Cardiac fibroblast (primary cell): ENCODE measurements around the gene ANXA2.

Experiments
- DNase-seq, 2 donors: peaks; one replicate each; pipeline versions ENCODE4 v3.0.0 to v3.0.0-alpha.2; 2010; ENCODE audit warnings: low read depth in 2 of 2
- H3K4me3 ChIP-seq, 2 donors: replicated peaks in 1 of 2; 1 replicate in 1 of 2; 2 replicates in 1 of 2; pipeline ENCODE4 v1.5.1; 2011; ENCODE audit warnings: low read depth in 2 of 2, low read length in 2 of 2, mild to moderate bottlenecking in 2 of 2, moderate library complexity in 1 of 2
- TF ChIP-seq, protein P1 (sequence below): IDR thresholded peaks from one replicate; pipeline ENCODE4 v1.5.1; 2011; ENCODE audit warnings: low read depth, mild to moderate bottlenecking, low read length, inconsistent platforms

ANXA2 gene

DNA sequence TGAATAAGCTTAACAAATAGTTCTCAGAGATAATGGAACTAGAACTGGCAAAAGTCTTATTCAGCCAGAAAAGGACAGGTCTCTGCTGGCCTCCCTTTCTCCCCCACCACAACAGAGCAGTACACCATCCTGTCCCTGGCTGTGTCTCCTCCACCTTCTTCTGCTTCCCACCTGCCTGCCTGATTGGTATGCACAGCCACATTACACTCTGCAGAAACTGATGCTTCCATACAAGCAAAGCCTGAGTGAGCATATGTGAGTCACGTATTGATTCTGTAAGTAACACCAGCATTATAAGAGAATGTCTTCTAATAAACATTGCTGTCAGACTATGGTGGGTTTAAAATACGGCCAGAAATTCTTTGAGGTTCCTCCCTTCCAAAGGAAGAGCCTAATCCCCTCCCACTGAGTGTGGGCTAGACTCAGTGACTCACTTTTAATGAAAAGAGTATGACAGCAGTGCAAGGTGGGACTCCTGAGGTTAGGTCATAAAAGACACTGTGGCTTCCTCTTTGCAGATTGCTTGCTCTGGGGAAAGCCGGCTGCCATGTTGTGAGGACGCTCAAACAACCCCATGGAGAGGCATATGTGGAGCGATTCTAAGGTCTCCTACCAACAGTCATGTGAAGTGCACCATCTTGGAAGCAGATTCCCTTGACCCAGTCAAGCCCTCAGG is 44.4 kb downstream of the ANXA2 start:
- TF ChIP-seq, protein P1, sequence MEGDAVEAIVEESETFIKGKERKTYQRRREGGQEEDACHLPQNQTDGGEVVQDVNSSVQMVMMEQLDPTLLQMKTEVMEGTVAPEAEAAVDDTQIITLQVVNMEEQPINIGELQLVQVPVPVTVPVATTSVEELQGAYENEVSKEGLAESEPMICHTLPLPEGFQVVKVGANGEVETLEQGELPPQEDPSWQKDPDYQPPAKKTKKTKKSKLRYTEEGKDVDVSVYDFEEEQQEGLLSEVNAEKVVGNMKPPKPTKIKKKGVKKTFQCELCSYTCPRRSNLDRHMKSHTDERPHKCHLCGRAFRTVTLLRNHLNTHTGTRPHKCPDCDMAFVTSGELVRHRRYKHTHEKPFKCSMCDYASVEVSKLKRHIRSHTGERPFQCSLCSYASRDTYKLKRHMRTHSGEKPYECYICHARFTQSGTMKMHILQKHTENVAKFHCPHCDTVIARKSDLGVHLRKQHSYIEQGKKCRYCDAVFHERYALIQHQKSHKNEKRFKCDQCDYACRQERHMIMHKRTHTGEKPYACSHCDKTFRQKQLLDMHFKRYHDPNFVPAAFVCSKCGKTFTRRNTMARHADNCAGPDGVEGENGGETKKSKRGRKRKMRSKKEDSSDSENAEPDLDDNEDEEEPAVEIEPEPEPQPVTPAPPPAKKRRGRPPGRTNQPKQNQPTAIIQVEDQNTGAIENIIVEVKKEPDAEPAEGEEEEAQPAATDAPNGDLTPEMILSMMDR = no peak
- H3K4me3 ChIP-seq = no peak overlapping the region
- no peak for DNase-seq

DNA sequence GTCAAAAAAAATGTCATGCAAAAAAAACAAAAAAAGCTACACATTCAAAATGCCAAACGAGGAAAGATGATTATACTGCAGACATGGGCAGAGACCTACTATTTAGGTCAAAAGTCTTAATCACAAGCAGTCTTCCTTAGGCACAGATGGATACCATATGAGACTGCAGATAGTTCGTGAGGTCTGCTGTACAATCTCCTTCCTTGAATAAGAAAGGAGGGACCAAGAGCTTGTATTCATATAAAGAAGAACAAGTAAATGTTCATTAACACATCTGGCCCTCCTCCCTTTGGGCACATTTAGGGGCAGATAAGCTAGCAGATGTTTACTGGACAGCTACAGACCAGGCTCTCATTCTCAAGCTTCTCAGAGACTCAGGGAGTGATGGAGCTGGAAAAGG is 45.3 kb downstream of the ANXA2 start:
- no peak overlapping the region for H3K4me3 ChIP-seq
- DNase-seq = no peak
- TF ChIP-seq, protein P1 = no peak

DNA sequence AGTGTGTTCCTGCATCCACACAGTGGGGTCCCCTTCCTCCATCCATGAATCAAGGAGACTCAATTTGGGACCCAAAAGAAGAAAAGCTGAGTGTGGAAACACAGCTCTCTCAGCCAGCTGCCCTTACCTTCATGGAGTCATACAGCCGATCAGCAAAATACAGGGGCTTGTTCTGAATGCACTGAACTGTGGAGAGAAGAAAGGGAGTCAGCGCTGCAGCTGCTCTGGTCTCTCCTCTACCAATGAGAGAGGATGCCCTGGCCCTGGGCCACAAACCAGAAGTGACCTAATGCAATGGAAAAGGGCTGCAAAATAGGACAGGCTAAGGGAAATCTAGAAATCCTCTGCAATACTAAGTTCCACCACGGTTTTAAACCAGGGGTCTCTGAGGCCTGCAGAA is 46.7 kb downstream of the ANXA2 start:
- peak in 1 of 2 donors; percentile 41 for DNase-seq
- TF ChIP-seq, protein P1 = no peak
- no peak overlapping the region for H3K4me3 ChIP-seq

DNA sequence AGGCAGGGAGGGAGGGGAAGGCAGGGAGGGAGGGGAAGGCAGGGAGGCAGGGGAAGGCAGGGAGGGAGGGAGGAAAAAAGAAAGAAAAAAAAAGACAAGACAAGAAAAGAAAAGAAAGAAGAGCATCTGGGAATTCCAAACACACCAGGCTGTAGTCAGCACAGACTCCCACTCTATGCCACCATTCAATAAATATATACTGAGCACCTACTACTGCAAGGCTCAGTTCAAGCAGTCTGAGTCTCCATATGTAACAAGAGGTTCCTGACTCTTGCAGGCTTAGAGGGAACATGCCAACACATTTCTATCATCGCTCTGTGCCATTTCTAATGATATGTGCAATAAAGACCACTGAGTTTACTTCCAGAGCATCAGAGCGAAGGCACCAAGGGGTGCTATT is 47.7 kb downstream of the ANXA2 start:
- no peak overlapping the region for H3K4me3 ChIP-seq
- TF ChIP-seq, protein P1 = no peak
- DNase-seq = peak in 1 of 2 donors; percentile 22

DNA sequence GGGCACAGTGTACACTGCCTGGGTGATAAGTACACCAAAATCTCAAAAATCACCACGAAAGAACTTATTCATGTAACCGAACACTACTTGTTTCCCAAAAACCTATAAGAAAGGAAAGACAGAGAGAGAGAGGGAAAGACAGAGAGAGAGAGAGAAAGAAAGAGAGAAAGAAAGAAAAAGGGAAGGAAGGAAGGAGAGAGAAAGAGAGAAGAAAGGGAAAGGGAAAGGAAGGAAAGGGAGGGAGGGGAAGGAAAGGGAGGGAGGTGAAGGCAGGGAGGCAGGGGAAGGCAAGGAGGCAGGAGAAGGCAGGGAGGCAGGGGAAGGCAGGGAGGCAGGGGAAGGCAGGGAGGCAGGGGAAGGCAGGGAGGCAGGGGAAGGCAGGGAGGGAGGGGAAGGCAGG is 48.2 kb downstream of the ANXA2 start:
- H3K4me3 ChIP-seq = no peak overlapping the region
- DNase-seq = no peak
- TF ChIP-seq, protein P1 = no peak

DNA sequence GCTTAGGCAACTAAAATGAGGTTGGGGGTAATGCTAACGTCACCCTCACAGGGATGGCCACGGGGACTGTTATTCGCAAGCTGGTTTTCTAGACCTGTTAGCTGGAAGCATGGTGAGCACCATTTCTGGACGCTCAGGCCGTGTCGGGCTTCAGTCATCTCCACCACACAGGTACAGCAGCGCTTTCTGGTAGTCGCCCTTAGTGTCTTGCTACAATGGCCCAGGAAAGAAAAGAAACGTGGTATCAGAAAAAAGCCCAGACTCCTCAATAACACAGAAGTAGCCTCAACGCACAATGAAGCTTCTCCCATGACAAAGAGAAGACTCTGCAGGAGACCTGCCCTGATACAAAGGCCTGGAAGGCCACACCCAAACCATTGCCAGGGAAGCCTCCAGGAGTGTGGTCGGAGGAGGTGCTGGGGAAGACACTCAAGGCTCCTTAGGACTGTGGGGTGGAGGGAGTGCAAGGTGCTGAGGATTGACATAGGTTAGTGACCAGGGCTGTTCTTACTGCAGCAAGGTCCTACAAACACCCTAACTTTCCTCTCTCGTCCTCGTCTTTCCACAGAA is 50.2 kb downstream of the ANXA2 start:
- TF ChIP-seq, protein P1 = no peak
- peak in 1 of 2 donors; percentile 10 for DNase-seq
- no peak overlapping the region for H3K4me3 ChIP-seq

DNA sequence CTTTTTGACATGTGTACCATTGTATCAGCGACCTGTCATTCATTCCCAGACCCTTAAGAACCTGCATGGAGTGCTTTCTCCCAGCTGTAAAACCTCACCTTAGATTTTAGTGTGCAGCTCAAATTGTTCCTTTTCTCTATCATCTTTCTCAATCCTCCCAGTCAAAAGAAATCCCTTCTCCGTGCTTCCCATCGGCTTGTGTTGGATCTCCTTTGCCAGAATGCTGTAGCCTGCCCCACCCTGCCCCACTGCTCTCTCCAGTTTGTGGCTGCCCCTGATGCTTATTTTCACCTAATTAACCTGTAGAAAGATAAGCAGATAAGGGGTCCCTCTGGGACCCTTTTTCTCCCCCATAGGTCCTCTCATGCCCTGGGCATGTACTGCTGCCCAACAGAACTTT is 51.1 kb downstream of the ANXA2 start:
- TF ChIP-seq, protein P1 = no peak
- no peak overlapping the region for H3K4me3 ChIP-seq
- no peak for DNase-seq
